ENCODE measurements around the gene CARNS1. TPM values are rescaled to one million over a fixed set of nuclear protein-coding genes. Genes with fewer than 3 reads are reported as not detected.

Gene CARNS1
- total RNA-seq, 4 donors from 2014 or later, result 0.21 to 0.94 (median 0.74) TPM

- H3K4me1 ChIP-seq, result no peaks in the 10 kb centered on the region
- TF ChIP-seq CTCF (IDR thresholded peaks at IDR 0.05), result no peak
- no peak for TF ChIP-seq EP300 (IDR thresholded peaks at IDR 0.05)
- TF ChIP-seq POLR2A (IDR thresholded peaks at IDR 0.05), result no peak
- no peak for TF ChIP-seq POLR2AphosphoS5 (IDR thresholded peaks at IDR 0.05)
- no peak within 1 kb of the TSS for H3K4me3 ChIP-seq
- 88% methylated on average over 3 of the region's 3 CpGs for WGBS
- DNase-seq (ENCODE audit: low spot score in 2 of 2), result no peak
- H3K36me3 ChIP-seq, result no peaks in the 10 kb centered on the region
- H3K27me3 ChIP-seq, result no peaks in the 10 kb centered on the region
- H3K27ac ChIP-seq, result no peak within 1 kb of the TSS
- no peaks in the 10 kb centered on the region for H3K9me3 ChIP-seq
These were observed 39.6 kb downstream of the CARNS1 start, which contains the start of gene CABP4 for GRCh38 chr11:67455054-67455453. CABP4 (plus strand) TSS chr11:67455354; CDS start chr11:67455424, 70 bp downstream.

- no peak for TF ChIP-seq EP300 (IDR thresholded peaks at IDR 0.05)
- no peak for TF ChIP-seq CTCF (IDR thresholded peaks at IDR 0.05)
- TF ChIP-seq POLR2AphosphoS5 (IDR thresholded peaks at IDR 0.05), result no peak
- no peak for TF ChIP-seq POLR2A (IDR thresholded peaks at IDR 0.05)
- Histone ChIP-seq H3K9me3 (no peaks in the 10 kb centered on the region), H3K27ac (no peak overlapping the region), H3K4me3 (no peak overlapping the region), H3K36me3 (no peaks in the 10 kb centered on the region), H3K27me3 (no peaks in the 10 kb centered on the region), H3K4me1 (no peaks in the 10 kb centered on the region)
- 90% methylated on average over 11 of the region's 25 CpGs for WGBS
- no peak for DNase-seq (ENCODE audit: low spot score in 2 of 2)
These were observed 40.7 kb downstream of the CARNS1 start for GRCh38 chr11:67456068-67456705.

- H3K9me3 ChIP-seq, result no peaks in the 10 kb centered on the region
- no peak for DNase-seq (ENCODE audit: low spot score in 2 of 2)
- H3K27me3 ChIP-seq, result no peaks in the 10 kb centered on the region
- no peaks in the 10 kb centered on the region for H3K36me3 ChIP-seq
- no peak overlapping the region for H3K27ac ChIP-seq
- TF ChIP-seq POLR2AphosphoS5 (IDR thresholded peaks at IDR 0.05), result no peak
- TF ChIP-seq EP300 (IDR thresholded peaks at IDR 0.05), result no peak
- TF ChIP-seq CTCF (IDR thresholded peaks at IDR 0.05), result no peak
- WGBS, result 97% methylated on average over 9 of the region's 12 CpGs
- no peak overlapping the region for H3K4me3 ChIP-seq
- H3K4me1 ChIP-seq, result no peaks in the 10 kb centered on the region
These were observed 42.0 kb downstream of the CARNS1 start for GRCh38 chr11:67457453-67457852.

- TF ChIP-seq CTCF (IDR thresholded peaks at IDR 0.05) (no peak), EP300 (IDR thresholded peaks at IDR 0.05) (no peak), POLR2A (IDR thresholded peaks at IDR 0.05) (no peak), POLR2AphosphoS5 (IDR thresholded peaks at IDR 0.05) (no peak)
- DNase-seq (ENCODE audit: low spot score in 2 of 2), result no peak
- Histone ChIP-seq H3K36me3 (no peaks in the 10 kb centered on the region), H3K4me1 (peaks cover 5% of the 10 kb centered on the region), H3K27me3 (no peaks in the 10 kb centered on the region), H3K4me3 (no peak overlapping the region), H3K9me3 (no peaks in the 10 kb centered on the region), H3K27ac (no peak overlapping the region)
- 90% methylated on average over 13 of the region's 19 CpGs for WGBS
These were observed 42.8 kb downstream of the CARNS1 start for GRCh38 chr11:67458266-67458665.

DNA sequence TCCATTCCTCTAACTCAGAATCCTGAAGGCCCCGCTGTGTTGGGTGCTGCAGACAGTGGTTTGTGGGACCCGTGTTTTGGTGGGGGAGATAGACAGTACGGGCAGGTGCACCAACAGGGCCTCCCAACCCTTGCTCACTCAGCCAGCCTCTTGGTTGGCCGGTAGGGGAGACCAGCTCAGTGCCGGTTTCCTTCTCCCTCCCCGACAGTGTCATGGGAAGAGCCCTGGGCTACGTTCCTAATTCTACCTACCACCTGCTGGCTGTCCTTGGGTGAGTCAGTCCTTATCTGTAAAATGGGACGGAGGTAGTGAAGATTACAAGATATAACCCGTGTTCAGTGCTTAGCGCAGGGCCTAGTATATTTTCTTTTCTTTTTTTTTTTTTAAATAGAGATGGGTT is 47.7 kb downstream of the CARNS1 start:
- H3K27ac ChIP-seq, result no peak overlapping the region
- TF ChIP-seq POLR2AphosphoS5 (IDR thresholded peaks at IDR 0.05), result no peak
- no peak for TF ChIP-seq CTCF (IDR thresholded peaks at IDR 0.05)
- TF ChIP-seq EP300 (IDR thresholded peaks at IDR 0.05), result no peak
- H3K36me3 ChIP-seq, result no peaks in the 10 kb centered on the region
- no peak for DNase-seq (ENCODE audit: low spot score in 2 of 2)
- no peak overlapping the region for H3K4me3 ChIP-seq
- peaks cover 49% of the 10 kb centered on the region for H3K4me1 ChIP-seq
- no peaks in the 10 kb centered on the region for H3K9me3 ChIP-seq
- 84% methylated on average over 10 of the region's 10 CpGs for whole genome bisulfite sequencing
- no peaks in the 10 kb centered on the region for H3K27me3 ChIP-seq
